OCI-LY1 (cell line): ENCODE data around the gene TBX15.

Experiments
- EZH2 ChIP-seq: fragments of 200-600 bp; sonication (generic), shearing (Covaris generic); IDR thresholded peaks from 2 replicates; pipeline ENCODE4 v1.8.0; 2017; ENCODE audit warnings: borderline replicate concordance, mixed run types, mild to moderate bottlenecking, antibody characterized with exemption, low read length, moderate library complexity, mixed read lengths
- TF ChIP-seq, protein P1 (sequence below): fragments of 200-600 bp; sonication (generic), shearing (Covaris generic); IDR thresholded peaks from 2 replicates; pipeline ENCODE4 v1.5.1; 2017; ENCODE audit warnings: mild to moderate bottlenecking, antibody characterized with exemption, low read length, moderate library complexity, mixed read lengths

DNA sequence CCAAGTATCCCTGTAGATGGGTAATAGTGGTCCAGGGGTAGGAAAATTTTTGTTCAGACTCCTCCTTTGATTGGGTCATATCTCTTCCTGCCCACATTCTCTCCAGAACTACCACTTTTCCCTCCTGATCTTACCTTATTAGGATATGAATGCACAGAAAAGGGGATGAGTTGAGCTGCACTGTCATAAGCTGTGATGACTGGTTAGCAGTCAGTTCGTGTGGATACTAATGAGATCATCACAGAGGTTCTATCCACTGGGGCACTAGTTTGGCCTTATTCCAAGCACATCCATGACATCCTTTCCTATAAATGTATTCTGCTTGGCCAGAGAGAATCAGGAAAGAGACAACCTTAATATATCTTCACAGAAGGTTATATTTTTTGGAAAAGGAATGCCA lies 22.1 kb upstream of the TBX15 start:
- TF ChIP-seq, protein P1, sequence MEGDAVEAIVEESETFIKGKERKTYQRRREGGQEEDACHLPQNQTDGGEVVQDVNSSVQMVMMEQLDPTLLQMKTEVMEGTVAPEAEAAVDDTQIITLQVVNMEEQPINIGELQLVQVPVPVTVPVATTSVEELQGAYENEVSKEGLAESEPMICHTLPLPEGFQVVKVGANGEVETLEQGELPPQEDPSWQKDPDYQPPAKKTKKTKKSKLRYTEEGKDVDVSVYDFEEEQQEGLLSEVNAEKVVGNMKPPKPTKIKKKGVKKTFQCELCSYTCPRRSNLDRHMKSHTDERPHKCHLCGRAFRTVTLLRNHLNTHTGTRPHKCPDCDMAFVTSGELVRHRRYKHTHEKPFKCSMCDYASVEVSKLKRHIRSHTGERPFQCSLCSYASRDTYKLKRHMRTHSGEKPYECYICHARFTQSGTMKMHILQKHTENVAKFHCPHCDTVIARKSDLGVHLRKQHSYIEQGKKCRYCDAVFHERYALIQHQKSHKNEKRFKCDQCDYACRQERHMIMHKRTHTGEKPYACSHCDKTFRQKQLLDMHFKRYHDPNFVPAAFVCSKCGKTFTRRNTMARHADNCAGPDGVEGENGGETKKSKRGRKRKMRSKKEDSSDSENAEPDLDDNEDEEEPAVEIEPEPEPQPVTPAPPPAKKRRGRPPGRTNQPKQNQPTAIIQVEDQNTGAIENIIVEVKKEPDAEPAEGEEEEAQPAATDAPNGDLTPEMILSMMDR: no peak
- no peak for TF ChIP-seq EZH2
